K562 treated with DMSO at 1 percent for 48 hours (cell line): ENCODE data around the gene CSTF3. TPM values are rescaled to one million over a fixed set of nuclear protein-coding genes. Genes with fewer than 3 reads are reported as not detected.

Source experiments
- total RNA-seq: library from RNA; unstranded; fragments of 300-600 nt; gene quantifications from 2 replicates; pipeline ENCODE4 v1.2.3, GENCODE V29; 2022; ENCODE audit warnings: low replicate concordance; ENCODE audit errors: extremely low read depth

CSTF3 gene
- not detected in 2 replicates for total RNA-seq

GRCh38 chr11:33161120-33162005 is at the start of gene CSTF3:
Gene CSTF3, minus strand, starts transcription at chr11:33161480. Its CDS starts 155 bp downstream, at chr11:33161325.

GRCh38 chr11:33039274-33040032 is 121.8 kb downstream of the CSTF3 start, which contains the start of gene TCP11L1:
Gene TCP11L1, plus strand, starts transcription at chr11:33039572. Its CDS starts 4,202 bp downstream, at chr11:33043774.

Other genes with a start within 250 kb of the CSTF3 start
- gene DEPDC7, start 145.6 kb downstream of the CSTF3 start, total RNA-seq: not detected in 2 replicates
- not detected in 2 replicates for gene TCP11L1, start 121.9 kb downstream of the CSTF3 start, total RNA-seq
- not detected in 2 replicates for gene HIPK3, start 95.9 kb upstream of the CSTF3 start, total RNA-seq
- gene KIAA1549L, start 214.6 kb upstream of the CSTF3 start, total RNA-seq: not detected in 2 replicates